NCI-H510A (cell line): ENCODE data around the gene ZNF280B.
"Not testable (repeated sequence)": the region's sequence is repeated elsewhere in the genome, so short reads cannot be mapped to it uniquely, and the experiment has no call there.

Source experiments
- DNase-seq: peaks from one replicate; lab custom pipeline; 2025; lab: John Stamatoyannopoulos, UW

The ZNF280B gene

DNA sequence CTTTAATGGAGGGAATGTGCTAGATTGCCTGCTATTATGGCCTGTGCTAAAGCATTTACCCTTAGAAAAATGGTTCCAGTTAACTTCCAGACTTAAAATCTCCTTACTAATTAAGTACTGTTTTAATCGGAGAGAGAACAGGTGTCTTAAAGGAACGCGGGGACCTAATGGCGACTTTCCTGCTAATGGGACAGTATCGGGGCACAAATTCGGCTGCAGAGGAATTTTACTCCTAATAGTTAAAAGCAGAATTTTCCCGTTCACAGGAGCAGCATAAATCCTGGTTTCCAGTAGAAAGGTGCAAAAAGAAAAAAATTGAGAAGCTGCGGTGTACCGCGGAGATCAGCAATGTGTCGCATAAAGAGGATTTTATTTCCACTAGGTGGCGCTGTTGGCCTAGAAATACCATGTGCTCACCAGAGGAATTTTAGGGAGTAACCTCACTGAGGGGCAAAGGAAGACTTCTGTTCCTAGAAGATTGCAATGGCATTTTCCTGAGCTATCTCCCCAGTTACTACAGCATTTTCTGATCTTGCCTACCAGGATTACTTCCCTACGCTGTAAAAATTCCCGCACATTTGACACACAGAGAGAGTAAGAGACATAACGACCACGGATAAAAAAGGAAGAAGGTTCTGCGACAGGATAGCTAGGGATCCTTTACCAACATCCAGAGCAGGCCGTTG is 44.5 kb downstream of the ZNF280B start:
- no peak for DNase-seq

GRCh38 chr22:22462813-22463567 is 45.6 kb downstream of the ZNF280B start:
- DNase-seq, result no peak

DNA sequence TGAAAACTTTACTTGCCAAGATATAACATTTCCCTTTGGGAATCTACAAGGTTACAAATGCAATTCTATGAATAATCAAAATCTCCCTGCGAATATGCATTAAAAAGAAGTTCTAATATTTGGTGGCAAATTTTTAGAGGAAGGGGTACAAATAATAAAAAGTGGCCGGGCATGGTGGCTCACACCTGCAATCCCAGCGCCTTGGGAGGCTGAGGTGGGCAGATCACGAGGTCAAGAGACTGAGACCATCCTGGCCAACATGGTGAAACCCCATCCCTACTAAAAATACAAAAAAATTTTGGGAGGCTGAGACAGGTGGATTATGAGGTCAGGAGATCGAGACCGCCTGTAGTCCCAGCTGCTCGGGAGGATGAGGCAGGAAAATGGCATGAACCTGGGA is 47.0 kb downstream of the ZNF280B start:
- DNase-seq, result no peak

DNA sequence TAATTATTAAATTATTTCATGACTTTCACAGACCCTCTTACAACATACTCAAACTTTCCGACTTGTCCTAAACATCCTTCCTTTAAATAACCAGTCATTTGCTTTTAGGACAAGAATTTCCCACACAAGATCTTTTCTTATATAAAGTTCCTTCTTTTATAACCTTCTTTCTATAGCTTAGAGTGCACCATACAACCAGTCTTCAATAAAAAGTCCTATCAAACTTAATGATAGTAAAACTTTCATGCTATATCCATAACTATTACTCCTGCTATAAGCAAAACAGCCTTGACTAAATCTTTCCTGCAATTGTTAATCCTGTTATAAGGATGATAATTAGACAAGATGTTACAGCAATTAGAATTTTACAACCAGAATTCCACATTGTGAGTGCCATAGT is 47.4 kb downstream of the ZNF280B start:
- no peak for DNase-seq

DNA sequence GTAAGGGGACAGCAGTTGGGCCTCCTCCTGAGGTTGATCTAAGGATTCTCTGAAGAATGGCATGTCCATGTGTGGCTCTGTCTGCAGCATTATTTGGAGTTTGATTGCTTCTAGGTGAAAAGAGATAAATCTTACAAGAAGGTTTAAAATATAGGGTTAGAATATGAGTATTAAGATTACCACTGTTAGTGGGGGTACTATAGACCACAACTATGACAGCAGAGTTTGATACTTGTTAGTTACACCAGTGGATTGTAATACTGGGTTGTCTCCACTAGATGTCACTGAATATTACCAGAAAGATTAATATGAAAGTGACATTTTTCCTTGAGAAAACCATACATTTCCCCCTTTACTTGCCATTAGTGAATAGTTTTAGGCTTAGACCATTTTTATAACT is 47.9 kb downstream of the ZNF280B start:
- DNase-seq, result no peak

DNA sequence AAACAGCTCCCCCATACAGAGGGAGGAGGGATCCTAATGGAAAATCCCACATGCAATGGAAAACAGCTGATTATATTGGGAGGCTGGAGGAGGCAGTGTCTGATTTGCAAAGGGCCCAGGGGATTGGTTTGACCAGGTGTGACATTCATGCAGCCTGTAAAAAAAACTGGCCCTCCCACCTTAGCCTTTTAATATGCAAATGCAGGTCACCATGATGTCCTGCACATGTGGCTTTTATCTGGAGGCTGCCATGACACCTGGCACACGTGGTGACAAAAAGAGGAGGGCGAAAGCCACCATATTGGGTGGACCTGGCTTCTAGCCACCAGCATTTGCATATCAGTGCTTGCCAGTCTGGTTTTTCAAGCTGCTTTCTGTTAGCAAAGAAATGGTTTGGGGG is 48.5 kb downstream of the ZNF280B start:
- no peak for DNase-seq

DNA sequence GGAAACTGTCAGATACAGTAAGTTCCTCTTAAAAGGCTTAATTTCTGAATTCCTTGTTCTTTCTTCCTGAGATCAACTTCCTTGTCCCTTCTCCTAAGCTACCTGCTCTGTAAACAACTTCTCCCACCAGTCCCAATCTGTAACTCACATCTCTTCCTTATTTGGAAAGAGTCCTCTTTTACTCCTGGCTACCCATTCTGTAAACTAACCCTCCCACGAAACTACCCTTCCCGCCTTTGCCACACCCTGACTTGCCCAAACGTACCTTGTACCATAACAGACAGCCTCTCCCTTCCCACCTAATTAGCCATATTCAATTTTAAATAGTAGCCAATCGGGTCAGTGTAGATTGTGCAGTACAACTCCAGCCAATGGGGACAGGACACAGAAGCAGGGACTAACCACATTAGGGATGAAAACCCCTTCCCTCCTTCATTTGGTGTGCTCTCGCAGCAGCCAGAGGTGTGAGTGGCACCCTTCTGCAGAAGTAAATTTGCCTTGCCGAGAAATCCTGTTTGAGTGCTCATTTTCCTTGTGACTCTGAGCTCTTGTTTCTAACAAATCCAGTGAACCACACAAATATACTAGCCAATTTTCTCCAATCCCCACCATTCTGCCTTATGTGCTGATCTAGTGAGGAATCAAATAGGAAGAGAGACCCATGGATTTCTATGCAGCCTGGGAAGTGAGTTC is 49.5 kb downstream of the ZNF280B start:
- DNase-seq, result no peak

DNA sequence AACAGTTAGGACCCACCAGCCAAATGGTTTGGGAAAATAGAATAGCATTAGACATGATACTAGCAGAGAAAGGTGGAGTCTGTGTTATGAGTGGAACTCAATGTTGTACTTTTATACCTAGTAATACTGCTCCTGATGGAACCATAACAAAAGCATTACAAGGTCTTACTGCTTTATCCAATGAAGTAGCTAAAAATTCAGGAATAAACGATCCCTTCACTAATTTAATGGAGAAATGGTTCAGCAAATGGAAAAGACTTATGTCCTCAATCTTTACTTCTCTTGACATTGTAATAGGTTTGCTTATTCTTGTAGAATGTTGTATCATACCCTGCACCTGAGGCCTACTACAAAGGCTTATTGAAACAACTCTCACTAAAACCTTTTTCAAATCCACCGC is 50.2 kb downstream of the ZNF280B start:
- DNase-seq, result no peak

- DNase-seq, result no peak
Observed at GRCh38 chr22:22454997-22455396, 53.5 kb downstream of the ZNF280B start.

- DNase-seq, result no peak
Observed at GRCh38 chr22:22452996-22453686, 55.4 kb downstream of the ZNF280B start.

GRCh38 chr22:22452211-22452610 is 56.3 kb downstream of the ZNF280B start:
- no peak for DNase-seq

- DNase-seq, result no peak
Observed at GRCh38 chr22:22450343-22450839, 58.2 kb downstream of the ZNF280B start.

DNA sequence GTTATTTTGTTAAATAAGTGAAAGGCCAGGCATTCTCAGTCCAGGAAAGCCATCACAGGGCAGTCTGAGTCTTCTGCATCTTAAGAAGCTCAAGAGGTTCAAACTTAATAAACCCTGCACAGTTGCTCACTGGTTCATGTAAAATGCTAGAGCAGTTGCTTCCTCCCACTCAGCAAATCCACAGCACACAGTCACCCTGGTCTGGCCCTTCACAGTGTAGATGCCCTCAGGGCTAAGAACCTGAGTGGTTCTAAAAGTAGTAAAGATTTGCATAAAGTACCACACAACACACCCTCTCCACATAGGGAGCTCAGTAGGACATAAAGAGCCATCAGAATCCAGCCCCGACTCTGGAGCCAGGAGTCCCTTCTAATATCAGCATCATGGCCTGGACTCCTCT is 58.7 kb downstream of the ZNF280B start:
- no peak for DNase-seq

DNA sequence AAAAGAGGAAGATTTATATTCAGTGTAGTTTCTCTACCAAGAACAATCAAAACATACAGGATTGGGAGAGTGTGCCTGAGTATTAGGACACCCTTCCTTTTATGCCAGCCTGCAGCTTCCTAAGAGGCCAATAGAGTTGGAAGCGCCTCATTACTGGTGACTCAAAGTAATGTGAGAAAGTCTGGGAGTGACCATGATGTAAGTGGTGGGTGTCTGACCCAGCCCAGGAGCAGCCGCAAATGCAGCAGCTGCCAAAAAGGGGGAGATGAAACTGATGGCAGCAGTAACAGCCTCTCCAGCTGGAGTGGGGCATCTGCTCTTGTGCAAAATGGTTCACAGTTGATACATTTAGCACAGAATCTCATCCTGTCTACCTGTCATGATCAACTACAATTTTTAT is 62.0 kb downstream of the ZNF280B start:
- DNase-seq, result no peak

GRCh38 chr22:22444007-22444589 is 64.4 kb downstream of the ZNF280B start:
- not testable (repeated sequence) for DNase-seq

DNA sequence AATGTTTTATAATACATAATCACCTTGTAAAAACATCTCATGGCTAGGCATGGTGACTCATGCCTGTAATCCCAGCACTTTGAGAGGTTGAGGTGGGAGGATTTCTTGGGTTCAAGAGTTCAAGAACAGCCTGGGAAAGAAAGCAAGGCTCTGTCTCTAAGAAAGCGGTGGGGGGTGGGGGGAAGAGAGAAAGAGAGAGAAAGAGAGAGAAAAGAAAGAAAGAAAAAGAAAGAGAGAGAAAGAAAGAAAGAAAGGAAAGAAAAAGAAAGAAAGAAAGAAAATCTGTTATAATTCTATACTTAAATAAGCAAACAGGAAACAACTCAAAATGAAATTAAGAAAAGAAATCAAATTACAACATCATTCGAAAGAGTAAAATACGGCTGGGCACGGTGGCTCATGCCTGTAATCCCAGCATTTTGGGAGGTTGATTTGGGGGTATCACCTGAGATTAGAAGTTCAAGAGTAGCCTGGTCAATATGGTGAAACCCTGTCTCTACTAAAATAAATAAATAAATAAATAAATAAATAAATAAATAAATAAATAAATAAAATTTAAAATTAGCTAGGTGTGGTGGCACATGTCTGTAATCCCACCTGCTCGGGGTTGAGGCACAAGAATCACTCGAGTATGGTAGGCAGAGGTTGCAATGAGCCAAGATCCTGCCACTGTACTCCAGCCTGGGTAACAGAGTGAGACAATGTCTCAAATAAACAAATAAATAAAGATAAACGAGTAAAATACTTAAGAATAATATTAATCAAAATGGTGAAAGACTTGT is 65.4 kb downstream of the ZNF280B start:
- DNase-seq, result no peak

GRCh38 chr22:22441626-22442025 is 66.9 kb downstream of the ZNF280B start:
- DNase-seq, result not testable (repeated sequence)

DNA sequence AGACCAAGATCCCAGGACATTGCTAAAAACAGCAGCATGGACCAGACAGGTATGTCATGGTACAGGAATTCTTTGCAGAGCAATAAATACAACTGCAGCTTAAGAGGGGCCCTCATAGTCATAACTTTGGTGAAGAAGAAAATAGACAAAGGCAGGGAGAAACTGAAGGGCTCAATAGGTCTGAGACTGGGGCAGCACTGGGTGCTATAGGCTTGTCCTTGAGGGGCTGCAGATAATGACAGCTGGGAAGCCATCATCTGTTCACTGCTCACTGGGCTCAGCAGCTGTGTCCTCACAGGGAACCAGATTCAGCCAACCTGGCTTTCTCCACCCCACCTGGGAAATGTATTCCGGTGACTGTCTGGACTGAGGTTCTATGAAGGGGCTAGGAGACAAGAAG is 68.4 kb downstream of the ZNF280B start:
- no peak for DNase-seq
